A549 (cell line): ENCODE data around the gene TSTD2. TPM values are rescaled to one million over a fixed set of nuclear protein-coding genes. Genes with fewer than 3 reads are reported as not detected.

Source experiments
- ATAC-seq, 2 experiments: fragments of 200-7000 bp in 1 of 2; fragments of >200 bp in 1 of 2; cut with Nextera tagmentation in 1 of 2; cut with Tn5 transposase in 1 of 2; 3 replicates each; pipeline versions ENCODE4 v1.8.0 to v1.9.1; 2018 to 2020; ENCODE audit warnings: mild to moderate bottlenecking in 1 of 2, moderate library complexity in 1 of 2
- CTCF ChIA-PET: fragments of 300-600 bp; sonication (Branson Sonifier 250); formaldehyde crosslinking; extraction: SDS; loops from one replicate; lab custom pipeline; 2021; ENCODE audit warnings: antibody characterized with exemption, inconsistent platforms; lab: Yijun Ruan, JAX
- POLR2A ChIA-PET: fragments of 350-600 bp; formaldehyde crosslinking; extraction: SDS; loops from one replicate; lab custom pipeline; 2021; ENCODE audit warnings: antibody characterized with exemption, inconsistent platforms; lab: Yijun Ruan, JAX
- DNase-seq, 2 experiments: peaks; one replicate each; pipeline versions ENCODE4 v3.0.0 to v3.0.0-alpha.2; 2011 to 2016; ENCODE audit warnings: low read depth in 1 of 2, low spot score in 1 of 2
- FAIRE-seq: peaks from 2 replicates; lab custom pipeline; 2011; peaks lifted over from hg19 to GRCh38; lab: Jason Lieb, UNC
- H3K27ac ChIP-seq, 2 experiments: fragments of >200 bp; sonication (Bioruptor Twin); formaldehyde crosslinking; 3 replicates each; pipeline ENCODE4 v1.5.1; 2016 to 2017
- H3K4me1 ChIP-seq: fragments of >200 bp; sonication (Bioruptor Twin); formaldehyde crosslinking; 3 replicates; pipeline ENCODE4 v1.6.1; 2016
- H3K4me2 ChIP-seq: fragments of >200 bp; sonication (Bioruptor Twin); formaldehyde crosslinking; 3 replicates; pipeline ENCODE4 v1.6.1; 2016
- H3K4me3 ChIP-seq: fragments of >200 bp; sonication (Bioruptor Twin); formaldehyde crosslinking; 3 replicates; pipeline ENCODE4 v1.5.1; 2016
- H3K9me3 ChIP-seq: fragments of >200 bp; sonication (Bioruptor Twin); formaldehyde crosslinking; 3 replicates; pipeline ENCODE4 v1.6.1; 2016
- CBX2 ChIP-seq: fragments of 200-600 bp; sonication (generic); IDR thresholded peaks from 2 replicates; pipeline ENCODE4 v1.6.1; 2016; ENCODE audit warnings: low read depth, mild to moderate bottlenecking, borderline replicate concordance
- CHD2 ChIP-seq: fragments of 150-350 bp; IDR thresholded peaks from 2 replicates; pipeline ENCODE4 v1.6.1; 2014; ENCODE audit warnings: low read length; ENCODE audit not compliant: partially characterized antibody
- CHD4 ChIP-seq: fragments of 200-600 bp; sonication (generic); IDR thresholded peaks from 2 replicates; pipeline ENCODE4 v1.6.1; 2016; ENCODE audit warnings: antibody characterized with exemption, mild to moderate bottlenecking, borderline replicate concordance
- EP300 ChIP-seq, 2 experiments: fragments of >200 bp; sonication (Bioruptor Twin); formaldehyde crosslinking; IDR thresholded peaks; 2 replicates in 1 of 2; 3 replicates in 1 of 2; pipeline ENCODE4 v1.6.1; 2016 to 2017
- ESRRA ChIP-seq: fragments of 150-350 bp; IDR thresholded peaks from 2 replicates; pipeline ENCODE4 v1.6.1; 2014; ENCODE audit warnings: mild to moderate bottlenecking, low read length, borderline replicate concordance
- GATA3 ChIP-seq: IDR thresholded peaks from 2 replicates; pipeline ENCODE4 v1.6.1; 2012; ENCODE audit warnings: borderline replicate concordance
- HDAC2 ChIP-seq: fragments of 200-600 bp; sonication (generic); IDR thresholded peaks from 2 replicates; pipeline ENCODE4 v1.6.1; 2016
- HES2 ChIP-seq: fragments of >200 bp; sonication (Bioruptor Twin); formaldehyde crosslinking; IDR thresholded peaks from 2 replicates; pipeline ENCODE4 v1.6.1; 2016
- HEYL ChIP-seq: fragments of 250-450 bp; sonication (Bioruptor Pico); IDR thresholded peaks from 2 replicates; pipeline ENCODE4 v1.8.0; 2021; ENCODE audit warnings: mild to moderate bottlenecking, moderate library complexity
- JUN ChIP-seq, 2 experiments: fragments of >200 bp; sonication (Bioruptor Twin); formaldehyde crosslinking; IDR thresholded peaks; 2 replicates in 1 of 2; 3 replicates in 1 of 2; pipeline ENCODE4 v1.6.1; 2016 to 2017
- MAFK ChIP-seq: fragments of 450-650 bp; IDR thresholded peaks from 2 replicates; pipeline ENCODE4 v1.6.1; 2014; ENCODE audit not compliant: partially characterized antibody
- MAX ChIP-seq: IDR thresholded peaks from 2 replicates; pipeline ENCODE4 v1.6.1; 2012
- MAZ ChIP-seq: fragments of 150-350 bp; IDR thresholded peaks from 2 replicates; pipeline ENCODE4 v1.6.1; 2014; ENCODE audit warnings: antibody characterized with exemption, low read depth, low read length, borderline replicate concordance
- MYC ChIP-seq: IDR thresholded peaks from 2 replicates; pipeline ENCODE4 v1.6.1; 2012; ENCODE audit warnings: mild to moderate bottlenecking, inconsistent platforms, low read length, improper control_type of control experiment, borderline replicate concordance
- NPAS2 ChIP-seq: fragments of 250-450 bp; sonication (Bioruptor Pico); IDR thresholded peaks from 2 replicates; pipeline ENCODE4 v1.8.0; 2022; ENCODE audit warnings: mild to moderate bottlenecking, moderate library complexity, borderline replicate concordance
- PHF8 ChIP-seq: fragments of 200-600 bp; sonication (generic); IDR thresholded peaks from 2 replicates; pipeline ENCODE4 v1.6.1; 2016; ENCODE audit warnings: low read depth, mild to moderate bottlenecking, antibody characterized with exemption, moderate library complexity, borderline replicate concordance
- POLR2A ChIP-seq: IDR thresholded peaks from 2 replicates; pipeline ENCODE4 v1.6.1; 2012; ENCODE audit warnings: mild to moderate bottlenecking, low read length
- RAD21 ChIP-seq, 2 experiments: fragments of >200 bp in 1 of 2; sonication (Bioruptor Twin) in 1 of 2; formaldehyde crosslinking in 1 of 2; IDR thresholded peaks in 1 of 2; conservative IDR thresholded peaks in 1 of 2; 2 replicates in 1 of 2; 3 replicates in 1 of 2; pipeline ENCODE4 v1.6.1; 2012 to 2018; ENCODE audit warnings: inconsistent platforms in 1 of 2
- RCOR1 ChIP-seq: fragments of 150-350 bp; IDR thresholded peaks from 2 replicates; pipeline ENCODE4 v1.6.1; 2014; ENCODE audit warnings: antibody characterized with exemption, low read length, low read depth
- REST ChIP-seq: fragments of 200-600 bp; sonication (generic); IDR thresholded peaks from 2 replicates; pipeline ENCODE4 v1.6.1; 2016; ENCODE audit warnings: antibody characterized with exemption, mild to moderate bottlenecking, moderate library complexity
- RNF2 ChIP-seq: fragments of 200-600 bp; sonication (generic); IDR thresholded peaks from 2 replicates; pipeline ENCODE4 v1.6.1; 2016; ENCODE audit warnings: low read depth, mild to moderate bottlenecking, antibody characterized with exemption, moderate library complexity, borderline replicate concordance
- ZFP36 ChIP-seq: fragments of 450-650 bp; IDR thresholded peaks from 2 replicates; pipeline ENCODE4 v1.6.1; 2014; ENCODE audit warnings: borderline replicate concordance; ENCODE audit not compliant: partially characterized antibody
- WGBS: methylation state at CpG from one replicate; pipeline ENCODE4 v1.1.6; 2017; ENCODE audit errors: missing lambda C conversion rate; 5-methylcytosine and 5-hydroxymethylcytosine counted together
- polyA plus RNA-seq, 4 experiments: library from polyadenylated mRNA; depleted of rRNA in 3 of 4; stranded (reverse); fragments of >200 nt; fragmentation: RNase III in 1 of 4; extraction: RNeasy Plus Mini Kit Qiagen cat#74134 plus additional on column Dnase treatment in 1 of 4; gene quantifications; 2 replicates in 3 of 4; 3 replicates in 1 of 4; pipeline ENCODE4 v1.2.3, GENCODE V29; 2011 to 2017

The TSTD2 gene
- polyA plus RNA-seq, 2 of the 4 experiments (the other 2 are of a cell fraction), result 11.4 to 37.4 TPM

GRCh38 chr9:97660340-97660739 is 27.2 kb upstream of the TSTD2 start:
- Histone ChIP-seq H3K4me3 (no peak overlapping the region), H3K4me1 (no peaks in the 10 kb centered on the region), H3K27ac (no peak overlapping the region), H3K9me3 (no peaks in the 10 kb centered on the region), H3K4me2 (no peak overlapping the region)
- DNase-seq (no peak), FAIRE-seq (no peak), ATAC-seq (no peak)
- CTCF ChIA-PET, result interaction anchor here (0.6 to 1.4 kb wide), 4 partner anchors 18 to 45 kb away, joined by 3 to 4 read pairs (median 3); no protein-coding TSS in a partner anchor
- whole genome bisulfite sequencing, result 88% methylated on average over 5 of the region's 5 CpGs
- POLR2A ChIA-PET, result interaction anchor here (1.3 kb wide), 1 partner anchor 27 kb away, joined by 6 read pairs; the partner anchor contains the start of genes NCBP1 and TSTD2
- no peak for TF ChIP-seq NPAS2 (CRISPR knock-in tag)
- peak; percentile 9 for TF ChIP-seq MAFK

GRCh38 chr9:97659771-97660170 is 26.6 kb upstream of the TSTD2 start:
- CTCF ChIA-PET, result interaction anchor here (0.6 to 1.3 kb wide), 3 partner anchors 17 to 44 kb away, joined by 3 to 4 read pairs (median 3); no protein-coding TSS in a partner anchor
- no peak overlapping the region for H3K4me3 ChIP-seq
- TF ChIP-seq JUN (IDR thresholded peaks at IDR 0.05) (no peak), POLR2A (no peak), GATA3 (no peak), MAX (no peak), HEYL (CRISPR knock-in tag) (no peak), ZFP36 (no peak), HES2 (no peak), CBX2 (no peak), RNF2 (no peak), MAZ (no peak), PHF8 (no peak), MYC (no peak), HDAC2 (no peak), CHD4 (no peak), REST (no peak), CHD2 (no peak), ESRRA (no peak), EP300 (IDR thresholded peaks at IDR 0.05) (no peak), RAD21 (conservative IDR thresholded peaks at IDR 0.05 in 1 of 2, IDR thresholded peaks at IDR 0.05 in 1 of 2) (no peak), RCOR1 (no peak)
- TF ChIP-seq, all 56 proteins: peak for 0
- Histone ChIP-seq H3K27ac (no peak overlapping the region), H3K4me2 (no peak overlapping the region), H3K9me3 (no peaks in the 10 kb centered on the region), H3K4me1 (no peaks in the 10 kb centered on the region)
- FAIRE-seq, result no peak
- no peak for ATAC-seq
- 96% methylated on average over 3 of the region's 3 CpGs for WGBS
- POLR2A ChIA-PET, result interaction anchor here (1.3 kb wide), 1 partner anchor 26 kb away, joined by 6 read pairs; the partner anchor contains the start of genes NCBP1 and TSTD2
- DNase-seq, result no peak
